Activated CD8-positive, alpha-beta memory T cell treated with anti-CD3 and anti-CD28 coated beads for 36 hours (primary cell): Measurements from ENCODE around the gene DOCK1. TPM values are rescaled to one million over a fixed set of nuclear protein-coding genes. Genes with fewer than 3 reads are reported as not detected.

Source experiments
- CTCF ChIA-PET: fragments of 350-600 bp; sonication (Branson Sonifier 250); formaldehyde crosslinking; loops from one replicate; lab custom pipeline; 2021; ENCODE audit warnings: antibody characterized with exemption; lab: Charles Lee
- POLR2A ChIA-PET: fragments of 350-600 bp; sonication (Branson Sonifier 250); formaldehyde crosslinking; loops from one replicate; lab custom pipeline; 2021; ENCODE audit warnings: antibody characterized with exemption; lab: Charles Lee
- total RNA-seq, 2 experiments: library from RNA; stranded (reverse); gene quantifications; one replicate each; pipeline ENCODE4 v1.2.3, GENCODE V29; 2021

The DOCK1 gene
- total RNA-seq, 2 experiments from 2014 or later: 0.17 to 0.31 TPM

DNA sequence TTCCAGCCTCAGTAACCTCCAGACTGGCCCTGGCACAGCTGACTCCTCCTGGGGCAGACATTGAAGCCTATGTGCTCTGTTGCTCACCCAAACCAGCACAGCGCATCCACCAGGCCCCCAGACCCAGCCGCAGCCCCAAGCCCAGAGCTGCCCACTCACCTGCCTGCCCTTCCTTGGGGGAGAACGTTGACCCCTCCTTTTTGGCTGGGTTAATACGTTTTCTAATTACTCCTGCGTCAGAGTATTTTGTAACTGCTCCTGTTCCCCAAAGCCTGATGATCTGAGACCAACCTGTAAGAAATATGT, 536.9 kb downstream of the DOCK1 start:
- POLR2A ChIA-PET: no interaction called here
- CTCF ChIA-PET: no interaction called here

DNA sequence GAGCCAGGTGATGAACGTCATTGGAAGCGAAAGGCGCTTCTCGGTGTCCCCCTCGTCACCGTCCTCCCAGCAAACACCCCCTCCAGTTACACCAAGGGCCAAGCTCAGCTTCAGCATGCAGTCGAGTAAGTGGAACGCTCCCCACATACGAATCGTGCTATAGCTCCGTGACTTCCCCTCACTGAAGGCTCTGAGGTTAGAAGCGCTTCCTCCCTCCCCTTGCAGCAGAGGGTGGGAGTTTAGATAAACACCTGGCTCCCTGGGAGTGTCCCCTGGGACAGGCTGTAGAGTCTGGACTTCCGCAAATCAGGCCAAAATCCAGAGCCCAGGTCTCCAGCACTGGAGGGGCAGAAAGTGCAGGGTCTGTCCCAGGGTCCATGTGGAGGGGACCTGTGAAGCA, 538.9 kb downstream of the DOCK1 start:
- CTCF ChIA-PET: no interaction called here
- POLR2A ChIA-PET: interaction anchor here (0.5 kb wide), 1 partner anchor 1485 kb away, joined by 8 read pairs; no protein-coding TSS in a partner anchor

DNA sequence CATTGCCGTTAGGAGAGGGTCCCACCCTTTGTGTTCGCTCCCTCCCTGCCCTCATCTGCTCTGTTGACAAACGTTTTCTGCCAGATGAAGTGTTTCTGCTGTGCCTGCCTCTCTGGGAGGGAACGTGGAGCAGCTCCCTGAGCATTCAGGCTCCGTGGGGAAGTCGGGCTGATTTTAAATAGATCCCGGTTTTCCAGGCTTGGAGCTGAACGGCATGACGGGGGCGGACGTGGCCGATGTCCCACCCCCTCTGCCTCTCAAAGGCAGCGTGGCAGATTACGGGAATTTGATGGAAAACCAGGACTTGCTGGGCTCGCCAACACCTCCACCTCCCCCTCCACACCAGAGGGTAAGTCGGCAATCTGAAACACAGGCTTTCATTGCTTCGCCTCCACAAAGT, 542.0 kb downstream of the DOCK1 start:
- CTCF ChIA-PET: no interaction called here
- POLR2A ChIA-PET: no interaction called here

DNA sequence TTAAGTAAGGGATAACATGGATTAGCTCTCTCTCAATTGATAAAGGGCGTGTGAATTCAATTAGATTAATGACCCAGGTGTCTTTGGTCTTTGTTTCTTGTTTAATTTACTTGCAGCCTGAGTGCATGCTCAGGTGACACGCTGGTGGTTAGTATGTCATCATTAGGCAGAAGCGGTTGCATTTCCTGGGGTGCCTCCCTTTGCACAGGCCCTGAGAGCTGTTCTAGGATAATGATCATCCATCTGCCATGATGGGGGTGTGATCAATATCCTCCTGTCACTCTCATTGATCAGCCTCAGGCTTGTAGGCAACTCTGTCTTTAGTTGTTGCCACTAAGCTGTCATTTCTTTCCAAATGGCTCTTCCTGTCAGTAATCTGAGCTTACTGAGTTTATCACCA, 544.3 kb downstream of the DOCK1 start:
- CTCF ChIA-PET: no interaction called here
- POLR2A ChIA-PET: no interaction called here

DNA sequence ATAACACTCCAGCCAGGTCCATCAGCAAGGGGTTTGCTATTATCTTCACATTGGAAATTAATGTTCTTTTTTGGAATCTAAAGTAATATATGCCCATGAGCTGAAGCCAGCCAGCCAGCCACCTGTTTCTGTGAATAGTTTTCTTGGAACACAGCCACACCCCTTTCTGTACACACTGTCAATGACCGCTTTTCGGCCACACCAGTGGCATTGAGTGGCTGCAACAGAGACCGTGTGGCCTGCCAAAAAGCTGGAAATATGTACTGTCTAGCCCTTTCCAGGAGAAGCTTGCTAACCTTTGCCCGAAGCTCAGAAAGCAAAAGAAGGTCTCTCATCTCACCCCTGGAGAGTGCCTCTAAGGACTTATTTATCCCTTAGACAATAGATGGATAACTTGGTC, 545.4 kb downstream of the DOCK1 start:
- ChIA-PET CTCF (no interaction called here), POLR2A (no interaction called here)

DNA sequence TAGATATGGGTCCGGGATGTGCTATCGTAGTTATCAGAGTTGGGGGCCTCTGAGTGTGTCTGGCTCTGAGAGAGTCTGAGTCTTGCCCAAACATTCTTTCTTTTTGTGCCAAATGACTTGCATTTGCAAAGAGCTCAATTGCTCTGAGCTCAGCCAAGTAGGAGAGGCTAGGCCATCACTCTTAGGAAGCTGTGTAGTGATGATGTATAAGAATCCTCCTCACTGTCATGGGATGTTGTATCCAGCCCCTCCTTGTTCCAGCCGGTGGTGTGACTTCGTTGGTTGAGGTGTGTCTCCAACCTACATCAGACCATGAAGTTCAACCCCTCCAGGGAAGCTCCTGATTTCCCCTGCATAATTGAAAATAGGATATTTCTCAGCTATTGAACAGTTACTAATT, 546.4 kb downstream of the DOCK1 start:
- ChIA-PET CTCF (no interaction called here), POLR2A (no interaction called here)

DNA sequence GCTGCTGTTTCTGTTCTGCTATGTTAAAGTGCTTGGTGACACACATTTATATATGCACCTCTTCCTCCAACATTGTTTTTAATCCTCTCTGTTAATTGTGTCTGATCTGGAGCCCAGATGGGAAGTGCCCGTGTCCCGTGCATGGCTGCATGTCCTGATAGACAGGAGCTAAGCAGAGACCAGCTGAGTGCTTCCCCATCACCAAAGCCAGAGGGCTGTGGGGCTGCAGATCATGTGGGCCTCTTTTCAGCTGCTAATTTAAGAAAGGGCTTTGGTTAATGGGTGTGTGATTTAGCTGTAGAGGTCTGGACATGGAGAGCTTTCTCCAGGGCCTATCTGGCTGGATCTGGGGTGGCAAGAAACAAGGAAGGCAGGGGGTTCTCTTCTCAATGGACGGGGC, 547.3 kb downstream of the DOCK1 start:
- CTCF ChIA-PET: no interaction called here

DNA sequence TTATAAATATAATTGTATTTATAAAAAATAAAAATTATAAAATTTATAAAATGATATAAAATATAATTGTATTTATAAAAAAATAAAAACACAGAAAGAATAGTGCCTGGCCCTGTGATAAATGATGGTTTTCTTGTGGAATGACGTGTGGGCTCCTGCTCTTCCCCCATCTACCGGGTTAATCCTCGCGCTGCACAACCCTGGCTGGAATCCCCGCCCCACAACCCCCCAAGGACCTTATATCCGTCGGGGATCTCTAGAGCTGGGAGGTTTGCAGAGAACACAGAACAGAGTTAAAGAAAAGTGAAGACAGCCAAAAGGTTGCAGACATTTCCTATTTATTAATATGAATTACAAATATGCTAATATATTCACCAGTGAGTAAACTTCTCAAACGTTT, 548.5 kb downstream of the DOCK1 start:
- ChIA-PET POLR2A (no interaction called here), CTCF (no interaction called here)

More for the DNA sequence above, 547.3 kb downstream of the DOCK1 start:
- POLR2A ChIA-PET: no interaction called here

DNA sequence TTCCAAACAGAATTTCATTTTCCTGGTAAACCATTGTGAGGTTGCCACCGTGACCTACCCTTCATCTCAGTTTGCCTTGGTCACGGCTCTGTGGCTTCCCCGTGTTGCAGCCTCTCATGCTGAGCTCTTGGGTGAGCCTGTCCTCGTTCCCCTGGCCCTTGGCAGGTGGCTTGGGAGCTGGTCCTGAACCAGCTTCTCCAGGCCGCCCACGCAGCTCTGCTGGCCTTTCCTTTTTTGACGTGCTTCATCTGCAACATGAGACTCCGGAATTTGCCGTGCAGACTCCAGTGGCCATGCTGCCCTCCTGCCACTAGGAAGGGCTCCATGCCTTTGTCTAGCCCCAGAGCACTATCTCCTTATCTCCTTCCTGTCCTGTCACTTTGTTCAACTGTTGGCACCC, 550.9 kb downstream of the DOCK1 start:
- CTCF ChIA-PET: no interaction called here
- POLR2A ChIA-PET: no interaction called here

DNA sequence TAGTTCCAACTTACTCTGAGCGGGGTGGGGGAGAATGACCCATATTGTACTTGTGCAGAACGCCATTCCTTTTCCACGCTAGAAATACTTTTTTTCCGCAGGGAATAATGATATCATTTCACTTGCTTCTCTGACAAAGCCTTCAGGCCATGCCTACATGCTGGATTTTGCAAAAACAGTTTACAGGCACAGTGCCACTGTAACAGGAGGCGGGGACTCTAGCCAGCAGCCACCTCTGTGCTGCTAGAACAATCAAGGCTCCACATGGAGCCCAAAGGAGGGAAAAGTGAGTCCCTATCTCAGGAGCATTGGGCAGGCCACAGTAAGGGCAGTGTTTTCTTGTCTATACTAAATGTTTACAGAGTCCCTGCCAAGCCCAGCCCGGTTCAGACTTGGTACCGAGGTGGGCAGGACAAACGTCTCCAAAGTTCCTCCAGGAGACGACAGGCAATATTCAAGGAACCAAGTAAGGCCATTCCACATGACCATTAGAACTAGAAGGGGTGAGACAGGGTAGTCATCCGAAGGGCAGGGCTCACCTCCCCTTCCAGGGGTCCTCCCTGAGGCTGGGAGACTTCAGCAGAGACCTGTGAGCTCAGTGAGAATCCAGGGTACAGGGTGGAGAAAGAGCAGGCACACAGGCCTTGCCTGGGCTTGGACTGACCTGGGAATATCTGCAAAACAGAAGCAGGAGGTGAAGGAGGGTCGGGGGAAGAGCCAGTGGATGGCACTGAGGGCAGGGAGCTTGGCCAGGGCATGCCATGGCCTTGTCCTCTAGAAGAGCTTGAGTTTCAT, 553.0 kb downstream of the DOCK1 start:
- CTCF ChIA-PET: no interaction called here
- POLR2A ChIA-PET: no interaction called here

DNA sequence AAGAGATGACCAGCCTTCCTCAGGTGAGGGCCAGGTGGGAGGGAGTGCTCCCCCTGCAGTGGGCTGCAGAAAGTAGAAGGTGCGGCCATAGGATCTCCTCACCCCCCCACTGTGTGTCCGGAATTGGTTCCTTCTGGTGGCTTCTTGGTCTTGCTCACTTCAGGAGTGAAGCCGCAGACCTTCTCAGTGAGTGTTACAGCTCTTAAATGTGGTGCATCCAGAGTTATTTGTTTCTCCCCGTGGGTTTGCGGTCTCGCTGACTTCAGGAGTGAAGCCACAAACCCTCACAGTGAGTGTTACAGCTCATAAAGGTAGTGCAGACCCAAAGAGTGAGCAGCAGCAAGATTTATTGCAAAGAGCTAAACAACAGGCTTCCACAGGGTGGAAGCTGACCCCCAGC, 553.6 kb downstream of the DOCK1 start:
- CTCF ChIA-PET: no interaction called here
- POLR2A ChIA-PET: no interaction called here

DNA sequence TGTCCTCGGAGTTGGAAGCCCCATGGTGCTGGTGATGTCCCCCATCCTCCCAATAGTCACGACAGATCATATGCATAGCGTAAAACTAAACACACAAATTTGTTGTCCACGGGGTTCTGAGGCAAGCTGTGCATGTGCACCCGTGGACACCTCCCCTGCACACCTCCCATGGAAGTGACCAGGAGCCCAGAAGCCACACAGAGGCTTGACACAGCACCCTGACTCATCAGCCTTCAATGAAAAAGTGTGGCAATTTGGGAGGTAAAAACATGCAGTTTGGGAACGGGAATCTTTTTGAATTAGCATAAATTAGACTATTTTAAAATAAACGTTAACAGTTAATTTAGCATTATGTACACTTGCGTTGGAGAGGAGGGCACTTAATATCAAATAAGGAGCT, 554.7 kb downstream of the DOCK1 start:
- CTCF ChIA-PET: no interaction called here
- POLR2A ChIA-PET: no interaction called here

DNA sequence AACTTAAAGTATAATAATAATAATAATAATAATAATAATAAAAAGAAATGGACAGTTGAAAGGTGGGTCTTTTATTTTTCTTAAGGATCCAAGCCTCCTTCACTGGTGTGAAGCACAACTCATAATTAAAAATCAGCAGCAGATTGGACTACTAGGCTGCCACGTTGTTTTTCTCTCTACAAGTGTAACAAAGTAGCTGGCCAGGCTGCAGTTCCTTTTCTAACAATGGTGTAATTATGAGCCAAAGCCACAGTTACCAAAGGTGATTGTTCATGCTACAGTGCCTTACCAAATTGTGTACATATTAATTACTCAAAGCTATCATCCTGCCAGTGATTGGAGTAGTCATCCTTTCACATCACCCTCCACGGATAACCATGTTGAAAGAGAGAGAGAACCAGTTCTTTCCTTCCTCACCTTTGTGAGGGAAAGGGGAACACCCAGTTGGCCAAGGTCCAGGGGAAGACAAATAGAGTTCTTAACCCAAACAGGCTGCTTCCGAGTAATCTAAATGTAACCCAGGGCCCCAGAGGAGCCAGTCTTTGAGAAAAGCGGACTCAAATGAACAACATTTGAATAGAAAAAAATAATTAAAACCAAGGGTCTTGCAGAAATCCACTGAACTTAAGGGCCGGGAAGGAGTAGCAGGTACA, 557.5 kb downstream of the DOCK1 start:
- CTCF ChIA-PET: no interaction called here
- POLR2A ChIA-PET: no interaction called here

DNA sequence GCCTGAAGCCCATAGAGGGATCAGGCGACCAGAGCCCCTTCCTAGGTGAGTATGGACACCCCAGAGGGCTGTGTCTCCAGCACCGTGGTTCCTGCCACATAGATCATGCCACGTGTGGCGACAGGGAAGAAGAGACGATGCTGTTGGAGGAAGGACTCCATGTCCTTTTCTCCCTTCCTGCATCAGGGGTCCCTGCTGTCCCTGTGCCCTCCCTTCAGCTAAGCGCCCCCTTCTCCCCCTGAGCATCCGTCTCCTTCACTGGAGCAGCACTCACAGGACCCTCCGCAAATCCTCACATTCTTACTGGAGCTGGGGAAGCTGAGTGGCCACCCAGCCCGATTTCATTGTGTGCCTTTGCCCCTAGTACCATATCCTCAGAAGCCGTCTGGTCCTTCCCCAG, 558.3 kb downstream of the DOCK1 start:
- POLR2A ChIA-PET: no interaction called here
- CTCF ChIA-PET: no interaction called here

DNA sequence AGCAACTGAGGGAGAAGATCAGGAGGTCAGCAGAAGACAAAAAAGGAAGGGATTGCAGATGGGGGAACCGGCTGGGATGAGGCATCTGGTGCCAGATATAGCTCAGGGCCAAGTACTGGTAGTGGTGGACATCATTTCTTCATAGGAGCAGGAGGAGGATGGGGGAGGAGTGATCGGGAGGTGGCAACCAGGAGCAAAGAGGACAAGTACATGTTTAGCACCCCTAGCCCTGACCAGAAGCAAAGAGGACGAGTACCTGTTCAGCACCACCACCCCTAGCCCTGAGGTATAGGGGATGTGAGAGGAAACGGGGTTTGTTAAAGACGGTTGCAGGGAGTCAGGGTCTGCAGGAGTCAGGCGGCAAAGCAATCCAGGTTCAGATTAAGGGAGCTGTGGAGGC, 559.3 kb downstream of the DOCK1 start:
- POLR2A ChIA-PET: no interaction called here

DNA sequence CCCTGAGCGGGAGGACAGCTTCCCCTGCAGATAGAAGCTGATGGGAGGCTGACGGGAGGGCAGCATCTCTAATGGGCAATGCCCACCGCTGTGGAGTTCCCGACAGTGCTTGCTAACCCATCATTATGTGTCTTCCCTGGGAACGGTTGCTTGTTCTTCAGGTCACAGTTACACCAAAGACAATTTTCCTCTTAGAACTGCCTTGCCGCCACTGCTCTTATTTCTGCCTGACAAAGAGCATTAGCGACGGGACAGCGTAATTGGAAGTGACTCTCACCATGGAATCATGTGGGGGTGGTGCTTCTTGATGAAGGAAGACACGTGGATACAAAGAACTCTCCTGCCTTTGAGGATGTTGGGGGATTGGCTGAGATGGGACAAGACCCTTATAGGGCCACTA, 562.6 kb downstream of the DOCK1 start:
- ChIA-PET CTCF (no interaction called here), POLR2A (no interaction called here)

More for the DNA sequence above, 559.3 kb downstream of the DOCK1 start:
- CTCF ChIA-PET: no interaction called here

DNA sequence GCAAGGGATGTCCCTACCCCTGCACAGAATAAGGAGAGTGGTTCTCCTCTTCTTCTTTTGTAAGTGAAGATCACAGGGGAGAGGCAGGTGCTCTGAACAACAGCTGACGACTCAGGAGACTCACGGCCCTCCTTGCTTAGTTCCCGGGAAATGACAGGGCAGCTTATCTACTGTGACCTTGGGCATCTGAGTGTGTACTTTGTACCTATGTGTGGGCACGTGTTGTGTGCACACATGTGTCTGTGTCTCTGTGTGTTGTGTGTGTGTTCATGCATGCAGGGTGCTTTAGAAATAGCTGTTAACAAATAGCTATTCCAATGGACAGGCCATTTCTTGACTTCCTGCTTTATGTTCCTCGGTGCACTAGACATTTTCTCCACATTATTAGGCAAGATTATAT, 563.4 kb downstream of the DOCK1 start:
- ChIA-PET POLR2A (no interaction called here), CTCF (no interaction called here)

DNA sequence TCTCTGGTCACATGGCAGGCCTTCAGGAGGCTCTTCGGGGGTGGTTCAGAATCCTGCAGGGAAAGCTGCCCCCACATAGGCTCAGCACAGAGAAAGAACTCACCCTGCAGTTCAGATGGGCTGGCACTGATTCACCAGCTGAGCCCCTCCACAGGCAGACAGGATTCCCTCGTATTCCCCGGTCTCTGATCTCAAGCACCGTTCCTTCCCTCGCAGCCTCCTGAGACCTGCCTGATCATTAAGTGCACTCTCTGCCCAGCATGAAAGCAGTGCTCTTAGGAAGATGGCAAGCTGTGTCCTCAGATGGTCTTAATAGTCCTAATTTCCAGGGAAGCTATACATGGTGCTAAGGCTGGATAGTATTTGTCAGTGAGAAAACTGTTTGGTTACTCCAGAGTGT, 565.7 kb downstream of the DOCK1 start:
- POLR2A ChIA-PET: no interaction called here
- CTCF ChIA-PET: no interaction called here

DNA sequence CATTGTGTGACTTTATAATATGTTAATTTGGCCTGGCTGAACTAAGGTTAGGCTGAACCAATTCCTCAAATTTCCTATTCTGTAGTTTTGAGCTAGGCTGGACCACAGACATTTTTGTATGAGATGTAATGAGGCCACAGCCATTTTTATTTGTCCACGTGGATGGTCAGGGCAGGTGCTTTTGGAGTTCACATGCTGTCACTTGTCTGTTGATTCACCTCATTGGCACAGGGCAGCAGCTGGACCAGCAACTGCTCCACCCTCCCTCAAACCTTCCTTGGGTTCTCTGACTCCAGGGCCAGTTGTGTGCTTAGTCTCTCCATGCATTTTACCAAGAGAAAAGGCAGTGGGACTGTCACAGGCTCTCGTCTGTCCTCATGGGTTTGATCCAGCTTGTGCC, 567.7 kb downstream of the DOCK1 start:
- ChIA-PET POLR2A (no interaction called here), CTCF (no interaction called here)

DNA sequence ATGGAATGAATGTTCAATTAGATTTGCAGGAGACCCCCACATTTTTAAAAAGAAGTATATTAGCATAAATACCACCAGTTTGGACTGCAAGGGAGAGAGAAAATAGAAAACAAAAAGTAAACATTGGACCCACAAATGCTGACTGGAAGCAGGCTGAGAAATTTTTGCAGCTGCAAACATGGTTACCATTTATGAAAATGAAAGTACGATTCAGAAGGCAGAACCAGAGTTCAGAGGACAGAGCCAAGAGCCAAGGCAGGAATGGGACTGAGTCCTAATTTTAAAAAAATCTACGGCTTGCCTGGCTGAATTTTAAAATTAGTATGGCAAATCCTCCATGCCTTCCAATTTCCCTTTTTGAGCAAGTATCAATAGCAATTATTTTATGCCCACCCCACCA, 569.3 kb downstream of the DOCK1 start:
- ChIA-PET CTCF (no interaction called here), POLR2A (no interaction called here)

DNA sequence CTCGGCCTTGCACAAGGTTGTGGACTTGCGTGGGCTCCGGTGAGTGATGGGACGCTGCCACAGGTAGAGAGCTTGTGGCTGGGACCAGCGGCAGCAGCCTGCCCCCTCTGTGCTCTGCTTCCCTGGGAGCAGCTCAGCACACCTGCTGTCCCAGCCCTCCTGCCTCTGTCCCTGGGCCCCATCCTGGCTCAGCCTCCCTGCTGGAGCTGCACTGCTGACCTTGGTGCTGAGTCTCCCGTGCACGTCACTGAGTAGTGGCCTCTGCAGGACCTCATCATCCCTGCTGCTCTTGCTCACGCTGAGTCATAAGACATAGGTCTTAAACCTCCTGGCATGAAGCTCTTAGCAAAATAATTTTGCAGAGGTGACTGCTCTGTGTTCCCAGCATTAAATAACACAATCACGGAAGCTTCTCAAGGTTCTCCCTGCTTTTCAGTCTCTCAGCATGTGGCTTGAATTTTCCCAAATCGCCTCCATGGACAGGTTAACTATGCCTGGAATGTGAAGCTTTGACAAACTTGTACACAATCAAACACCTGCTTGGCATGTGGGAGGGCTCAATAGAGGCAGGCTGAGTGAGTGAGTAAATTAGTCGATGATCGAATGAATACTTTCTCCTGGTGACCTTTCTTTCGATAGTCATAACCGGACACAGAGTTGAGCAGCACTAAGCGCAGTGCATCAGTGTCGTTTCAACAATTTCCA, 580.1 kb downstream of the DOCK1 start:
- ChIA-PET CTCF (no interaction called here), POLR2A (no interaction called here)
